ENCODE data around the gene IL1R1.

IL1R1 gene

GRCh38 chr2:102141011-102141943 is 1.3 kb upstream of the IL1R1 start:
- peak; percentile 80 for DNase-seq

GRCh38 chr2:102142829-102143449 is 393 bp downstream of the IL1R1 start:
- no peak for DNase-seq

- no peak for DNase-seq
These were observed 972 bp downstream of the IL1R1 start for GRCh38 chr2:102143450-102143985.

- DNase-seq = no peak
These were observed 1.6 kb downstream of the IL1R1 start for GRCh38 chr2:102144128-102144527.

GRCh38 chr2:102145107-102145506 is 2.6 kb downstream of the IL1R1 start:
- DNase-seq = no peak

- DNase-seq = no peak
These were observed 3.4 kb downstream of the IL1R1 start for GRCh38 chr2:102145934-102146333.

GRCh38 chr2:102147935-102148334 is 5.4 kb downstream of the IL1R1 start:
- no peak for DNase-seq

- DNase-seq = no peak
These were observed 6.7 kb downstream of the IL1R1 start for GRCh38 chr2:102149243-102149642.

- DNase-seq = peak; percentile 61
These were observed 7.3 kb downstream of the IL1R1 start for GRCh38 chr2:102149644-102150455.

- no peak for DNase-seq
These were observed 11.8 kb downstream of the IL1R1 start for GRCh38 chr2:102154364-102154763.

- no peak for DNase-seq
These were observed 12.6 kb downstream of the IL1R1 start for GRCh38 chr2:102154946-102155702.

GRCh38 chr2:102155703-102156515 is 13.4 kb downstream of the IL1R1 start:
- DNase-seq = no peak

- DNase-seq = no peak
These were observed 15.6 kb downstream of the IL1R1 start for GRCh38 chr2:102158011-102158755.

- DNase-seq = peak; percentile 41
These were observed 16.7 kb downstream of the IL1R1 start for GRCh38 chr2:102159295-102159694.

GRCh38 chr2:102166189-102166845 is 23.8 kb downstream of the IL1R1 start:
- peak; percentile 51 for DNase-seq

- DNase-seq = no peak
These were observed 25.7 kb downstream of the IL1R1 start for GRCh38 chr2:102168026-102168771.

GRCh38 chr2:102171946-102172345 is 29.4 kb downstream of the IL1R1 start:
- DNase-seq = no peak

- no peak for DNase-seq
These were observed 30.2 kb downstream of the IL1R1 start for GRCh38 chr2:102172745-102173144.

GRCh38 chr2:102176172-102176571 is 33.6 kb downstream of the IL1R1 start:
- DNase-seq = no peak
